Stimulated activated CD4-positive, alpha-beta T cell treated with anti-CD3 and anti-CD28 coated beads, Interleukin-1b, Interleukin-23, amount 100 ng/mL, for 24 hours (primary cell): ENCODE measurements around the gene PRLR.
"Not testable (repeated sequence)": the region's sequence is repeated elsewhere in the genome, so short reads cannot be mapped to it uniquely, and the experiment has no call there.

Experiments
- DNase-seq, 4 experiments: peaks; one replicate each; pipeline ENCODE4 v3.0.0-alpha.2; 2020; ENCODE audit warnings: low read depth in 4 of 4, low spot score in 1 of 4

PRLR gene

GRCh38 chr5:35133186-35133585 lies 97.1 kb downstream of the PRLR start:
- DNase-seq, result no peak

- DNase-seq, result no peak
These were observed 98.6 kb downstream of the PRLR start for GRCh38 chr5:35131723-35132122.

- DNase-seq, result peak; percentile 6 to 50 (median 10)
These were observed 100.3 kb downstream of the PRLR start for GRCh38 chr5:35129921-35130485.

DNA sequence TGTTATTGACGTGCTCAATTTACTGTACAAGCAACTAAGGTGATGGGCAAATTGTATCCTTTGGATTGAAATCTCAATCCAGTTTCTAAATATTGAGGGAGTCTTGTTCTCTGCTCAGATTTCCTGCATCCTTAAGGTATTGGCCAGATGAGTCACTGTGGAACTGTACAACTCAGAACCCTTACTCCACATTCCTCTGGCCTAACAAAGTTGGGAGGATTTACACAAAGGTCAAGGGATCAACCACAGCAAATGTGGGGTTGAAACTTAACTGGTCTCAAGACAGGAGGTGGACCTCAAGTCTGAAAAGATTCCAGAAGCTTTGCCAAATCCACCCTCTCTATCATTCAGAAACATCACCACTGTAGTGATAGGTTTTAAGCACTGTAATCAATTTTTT lies 101.0 kb downstream of the PRLR start:
- DNase-seq, result no peak

DNA sequence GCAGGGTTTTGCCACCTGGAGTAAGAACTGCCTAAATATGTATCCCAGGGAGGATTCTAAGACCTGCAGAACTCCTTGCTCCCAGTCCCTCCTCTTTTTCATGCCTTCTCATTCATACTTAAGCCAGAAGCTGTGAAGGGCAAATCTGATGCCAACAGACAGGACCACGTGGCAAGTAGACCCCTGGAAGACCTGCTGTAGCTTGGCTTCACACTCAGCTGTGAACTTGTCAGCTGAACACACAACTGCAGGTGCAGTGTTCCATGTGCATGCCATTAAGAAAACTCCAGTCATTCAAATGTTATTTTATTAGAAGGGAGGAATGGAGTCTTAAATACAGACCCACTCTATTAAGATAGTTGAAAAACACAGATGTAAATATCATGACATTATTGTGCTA lies 103.3 kb downstream of the PRLR start:
- no peak for DNase-seq

GRCh38 chr5:35125746-35126145 lies 104.5 kb downstream of the PRLR start:
- DNase-seq, result no peak

- DNase-seq, result no peak
These were observed 105.4 kb downstream of the PRLR start for GRCh38 chr5:35124932-35125331.

DNA sequence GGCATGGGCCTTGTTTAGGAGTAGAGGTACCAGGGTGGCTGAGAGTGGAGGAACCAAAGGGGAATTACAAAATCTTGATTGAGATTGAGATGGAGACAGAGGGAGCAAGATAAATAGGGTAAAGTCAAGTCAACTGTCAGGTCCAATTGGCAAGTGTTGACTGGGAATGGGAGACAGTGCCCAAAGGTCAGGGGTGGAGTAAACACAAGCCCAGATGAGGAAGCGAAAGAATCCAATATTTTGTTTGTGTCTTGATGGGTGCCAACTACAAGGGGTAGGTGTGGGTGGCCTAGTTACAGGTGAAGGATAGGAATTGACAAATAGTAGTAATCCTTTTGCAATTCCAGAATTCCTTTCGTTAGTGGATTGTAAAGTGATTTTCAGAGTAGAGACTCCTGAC lies 107.5 kb downstream of the PRLR start:
- DNase-seq, result no peak

- DNase-seq, result no peak
These were observed 109.6 kb downstream of the PRLR start for GRCh38 chr5:35120715-35121114.

- no peak for DNase-seq
These were observed 112.3 kb downstream of the PRLR start for GRCh38 chr5:35117967-35118366.

DNA sequence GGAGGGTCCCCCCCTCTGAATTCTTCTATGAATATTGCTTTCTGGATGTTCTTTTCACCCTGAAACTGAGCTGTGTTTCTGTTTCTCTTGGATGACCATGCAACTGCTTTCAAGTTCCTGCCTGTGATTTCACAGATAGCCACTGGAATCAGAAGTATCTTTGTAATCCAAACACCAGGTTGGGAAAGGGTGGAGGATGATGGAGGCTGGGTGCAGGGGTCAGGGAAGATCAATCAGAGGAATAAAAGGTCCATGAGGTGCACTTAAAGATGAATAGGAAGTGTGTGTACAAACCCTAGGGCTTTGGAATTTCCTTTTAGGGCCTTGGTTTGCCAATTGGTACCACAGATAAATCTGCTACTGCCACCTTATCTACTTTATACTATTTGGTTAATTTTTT lies 114.4 kb downstream of the PRLR start:
- no peak for DNase-seq

GRCh38 chr5:35114698-35115097 lies 115.6 kb downstream of the PRLR start:
- DNase-seq, result no peak

DNA sequence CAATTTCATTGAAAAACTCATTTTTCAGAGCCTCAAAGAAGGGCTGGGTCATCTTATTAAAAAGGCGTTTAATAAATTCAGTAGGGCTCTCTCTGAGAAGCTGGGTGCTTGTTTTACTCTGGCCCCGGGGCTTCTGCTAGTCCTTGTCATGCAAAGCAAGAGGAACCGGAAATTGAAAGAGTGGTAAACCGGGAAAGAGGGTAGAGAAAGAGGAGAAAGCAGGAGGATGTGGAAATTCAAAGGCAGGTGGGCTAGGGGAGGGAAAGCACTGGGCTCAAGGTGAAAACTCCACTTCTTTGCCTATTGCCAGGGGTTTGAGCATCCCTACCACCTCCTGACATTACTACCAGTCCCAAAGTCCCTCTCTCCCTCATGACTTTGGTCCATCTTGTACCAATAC lies 118.0 kb downstream of the PRLR start:
- DNase-seq, result no peak

DNA sequence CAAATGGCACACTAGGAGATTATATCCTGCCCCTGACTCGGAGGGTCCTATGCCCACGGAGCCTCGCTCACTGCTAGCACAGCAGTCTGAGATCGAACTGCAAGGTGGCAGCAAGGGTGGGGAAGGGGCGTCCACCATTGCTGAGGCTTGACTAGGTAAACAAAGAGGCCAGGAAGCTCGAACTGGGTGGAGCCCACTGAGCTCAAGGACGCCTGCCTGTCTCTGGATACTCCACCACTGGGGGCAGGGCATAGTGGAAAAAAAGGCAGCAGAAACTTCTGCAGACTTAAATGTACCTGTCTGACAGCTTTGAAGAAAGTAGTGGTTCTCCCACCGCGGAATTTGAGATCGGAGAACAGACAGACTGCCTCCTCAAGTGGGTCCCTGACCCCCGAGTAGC lies 125.7 kb downstream of the PRLR start:
- not testable (repeated sequence) for DNase-seq

GRCh38 chr5:35103637-35104299 lies 126.5 kb downstream of the PRLR start:
- no peak for DNase-seq

DNA sequence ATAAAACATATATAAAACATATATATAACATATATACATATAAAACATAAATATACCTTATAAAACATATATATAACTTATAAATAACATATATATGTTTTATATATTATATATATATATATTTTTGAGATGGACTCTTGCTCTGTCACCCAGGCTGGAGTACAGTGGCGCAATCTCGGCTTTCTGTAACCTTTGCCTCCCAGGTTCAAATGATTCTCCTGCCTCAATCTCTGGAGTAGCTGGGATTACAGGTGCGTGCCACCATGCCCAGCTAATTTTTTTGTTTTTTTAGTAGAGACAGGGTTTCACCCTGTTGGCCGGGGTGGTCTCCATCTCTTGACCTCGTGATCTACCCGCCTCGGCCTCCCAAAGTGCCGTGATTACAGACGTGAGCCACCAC lies 128.6 kb downstream of the PRLR start:
- DNase-seq, result not testable (repeated sequence)

GRCh38 chr5:35101016-35101415 lies 129.3 kb downstream of the PRLR start:
- DNase-seq, result no peak

- DNase-seq, result no peak
These were observed 132.1 kb downstream of the PRLR start for GRCh38 chr5:35098214-35098613.

- no peak for DNase-seq
These were observed 133.4 kb downstream of the PRLR start for GRCh38 chr5:35096932-35097331.

DNA sequence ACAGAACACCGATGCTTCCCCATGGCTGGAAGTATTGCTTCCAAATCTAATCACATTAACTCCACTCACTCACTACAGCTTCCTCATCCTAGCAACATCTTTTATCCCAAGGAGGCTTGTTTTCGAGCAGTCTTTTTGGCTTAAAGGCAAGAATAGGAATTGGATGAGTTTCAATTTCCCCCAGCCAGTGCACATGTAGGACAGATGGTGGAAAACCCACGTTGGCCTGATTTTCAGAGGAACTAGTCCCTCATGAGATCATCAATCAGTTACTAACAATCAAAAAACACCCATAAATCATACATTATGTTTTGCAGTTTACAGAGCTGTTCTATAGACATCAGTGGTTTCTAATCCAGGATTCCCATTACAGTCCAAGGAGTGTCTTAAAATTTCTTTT lies 134.1 kb downstream of the PRLR start:
- no peak for DNase-seq

- DNase-seq, result no peak
These were observed 134.9 kb downstream of the PRLR start for GRCh38 chr5:35095366-35095765.

DNA sequence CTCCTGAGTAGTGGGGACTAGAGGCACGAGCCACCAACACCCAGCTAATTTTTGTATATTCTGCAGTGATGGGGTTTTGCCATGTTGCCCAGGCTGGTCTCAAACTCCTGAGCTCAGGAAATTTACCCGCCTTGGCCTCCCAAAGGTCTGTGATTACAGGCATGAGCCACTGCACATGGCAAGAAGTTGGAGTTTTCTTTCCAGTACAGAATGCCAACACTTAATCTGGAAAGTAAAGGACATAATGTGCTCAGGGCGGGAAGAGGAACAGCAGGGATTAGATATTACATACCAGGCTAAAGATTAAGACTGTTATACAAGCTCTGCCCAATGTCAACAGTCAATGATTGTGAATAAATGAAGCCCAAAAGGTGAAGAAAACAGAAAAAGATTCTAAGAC lies 135.3 kb downstream of the PRLR start:
- DNase-seq, result no peak

DNA sequence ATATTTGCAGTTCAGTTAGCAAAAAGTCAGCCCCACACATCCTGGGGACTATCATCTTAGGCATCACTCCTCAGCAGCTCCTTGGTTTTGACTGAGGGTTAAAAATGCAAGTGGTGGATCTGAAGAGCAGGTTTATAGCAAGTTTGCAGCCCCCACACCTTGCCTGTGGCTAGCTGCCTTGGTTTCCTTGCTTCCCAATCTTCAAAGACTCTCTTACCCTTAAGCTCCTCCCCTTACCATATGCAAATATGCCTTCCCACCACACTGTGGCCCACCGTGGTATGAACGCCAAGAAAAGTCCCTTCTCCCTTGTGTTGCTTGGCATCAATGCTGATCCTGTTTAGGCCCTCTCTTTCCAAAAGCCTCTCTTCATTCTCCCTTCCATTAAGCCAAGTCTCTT lies 137.6 kb downstream of the PRLR start:
- DNase-seq, result no peak
